ENCODE results near the gene VSTM4.

The VSTM4 gene

GRCh38 chr10:49132362-49132737 is 17.0 kb upstream of the VSTM4 start:
- no peak for DNase-seq (ENCODE audit: low read depth)
- no peak for TF ChIP-seq CTCF (IDR thresholded peaks at IDR 0.05; ENCODE audit: insufficient read depth, low read depth, low read length, missing control alignments)
- no peak overlapping the region for H3K4me3 ChIP-seq (ENCODE audit: low read length)

- DNase-seq (ENCODE audit: low read depth), result no peak
- H3K4me3 ChIP-seq (ENCODE audit: low read length), result no peak overlapping the region
- no peak for TF ChIP-seq CTCF (IDR thresholded peaks at IDR 0.05; ENCODE audit: insufficient read depth, low read depth, low read length, missing control alignments)
Measured at GRCh38 chr10:49131507-49132361, 16.4 kb upstream of the VSTM4 start.

- no peak for DNase-seq (ENCODE audit: low read depth)
- no peak overlapping the region for H3K4me3 ChIP-seq (ENCODE audit: low read length)
- no peak for TF ChIP-seq CTCF (IDR thresholded peaks at IDR 0.05; ENCODE audit: insufficient read depth, low read depth, low read length, missing control alignments)
Measured at GRCh38 chr10:49129376-49129775, 14.1 kb upstream of the VSTM4 start.

GRCh38 chr10:49128854-49129253 is 13.5 kb upstream of the VSTM4 start:
- no peak for DNase-seq (ENCODE audit: low read depth)
- no peak overlapping the region for H3K4me3 ChIP-seq (ENCODE audit: low read length)
- TF ChIP-seq CTCF (IDR thresholded peaks at IDR 0.05; ENCODE audit: insufficient read depth, low read depth, low read length, missing control alignments), result no peak

- no peak overlapping the region for H3K4me3 ChIP-seq (ENCODE audit: low read length)
- DNase-seq (ENCODE audit: low read depth), result no peak
Measured at GRCh38 chr10:49123981-49124950, 8.9 kb upstream of the VSTM4 start.

GRCh38 chr10:49120911-49121310 is 5.6 kb upstream of the VSTM4 start:
- H3K4me3 ChIP-seq (ENCODE audit: low read length), result no peak overlapping the region
- DNase-seq (ENCODE audit: low read depth), result no peak
- no peak for TF ChIP-seq CTCF (IDR thresholded peaks at IDR 0.05; ENCODE audit: insufficient read depth, low read depth, low read length, missing control alignments)

More at GRCh38 chr10:49123981-49124950, 8.9 kb upstream of the VSTM4 start:
- no peak for TF ChIP-seq CTCF (IDR thresholded peaks at IDR 0.05; ENCODE audit: insufficient read depth, low read depth, low read length, missing control alignments)
